ENCODE data around the gene PARVG.

- no peak for TF ChIP-seq HCFC1 (IDR thresholded peaks at IDR 0.05; ENCODE audit: low read length)
- TF ChIP-seq CTCF (IDR thresholded peaks at IDR 0.05 in 2 of 3, conservative IDR thresholded peaks at IDR 0.05 in 1 of 3; ENCODE audit: control insufficient read depth in 2 of 3, extremely low read depth in 1 of 3, insufficient read depth in 1 of 3, low read depth in 3 of 3, low read length in 3 of 3), result no peak
- no peak for TF ChIP-seq RAD21 (IDR thresholded peaks at IDR 0.05; ENCODE audit: insufficient read depth, low read depth, low read length)
- TF ChIP-seq RELA (IDR thresholded peaks at IDR 0.05; ENCODE audit: borderline replicate concordance, partially characterized antibody), result no peak
- TF ChIP-seq POLR2A (IDR thresholded peaks at IDR 0.05; ENCODE audit: low read depth, low read length), result no peak
- no peak for TF ChIP-seq SUPT20H (IDR thresholded peaks at IDR 0.05; ENCODE audit: borderline replicate concordance, control insufficient read depth, low read depth, low read length)
- no peak for TF ChIP-seq SRF (IDR thresholded peaks at IDR 0.05; ENCODE audit: low read depth in 2 of 2, low read length in 2 of 2)
- no peak for TF ChIP-seq NFIC (IDR thresholded peaks at IDR 0.05; ENCODE audit: low read depth, low read length)
- TF ChIP-seq SMC3 (IDR thresholded peaks at IDR 0.05; ENCODE audit: borderline replicate concordance, low read length), result no peak
- TF ChIP-seq TCF12 (IDR thresholded peaks at IDR 0.05; ENCODE audit: low read depth, low read length), result no peak
- no peak for TF ChIP-seq E4F1 (IDR thresholded peaks at IDR 0.05; ENCODE audit: borderline replicate concordance, partially characterized antibody)
Measured at GRCh38 chr22:44190381-44190976, 9.8 kb downstream of the PARVG start.

All from GM12878 (cell line).